IPS DF 4.7 (cell line): ENCODE results near the gene MTRF1.
"Not testable (repeated sequence)": the region's sequence is repeated elsewhere in the genome, so short reads cannot be mapped to it uniquely, and the experiment has no call there.

ENCODE experiments used
- DNase-seq: peaks from one replicate; pipeline ENCODE4 v3.0.0-alpha.2; 2013; ENCODE audit warnings: low spot score; ENCODE audit errors: extremely low read depth

Gene MTRF1

GRCh38 chr13:41279156-41279555 is 15.8 kb upstream of the MTRF1 start:
- not testable (repeated sequence) for DNase-seq

GRCh38 chr13:41276824-41277223 is 13.4 kb upstream of the MTRF1 start:
- no peak for DNase-seq

- no peak for DNase-seq
These were observed 11.5 kb upstream of the MTRF1 start for GRCh38 chr13:41274881-41275280.

- no peak for DNase-seq
These were observed 10.6 kb upstream of the MTRF1 start for GRCh38 chr13:41273831-41274441.

- DNase-seq: no peak
These were observed 8.3 kb upstream of the MTRF1 start for GRCh38 chr13:41271456-41272285.

- no peak for DNase-seq
These were observed 5.4 kb upstream of the MTRF1 start for GRCh38 chr13:41268764-41269163.

- no peak for DNase-seq
These were observed 3.7 kb upstream of the MTRF1 start for GRCh38 chr13:41267106-41267505.

GRCh38 chr13:41259875-41260501 is 3.4 kb downstream of the MTRF1 start:
- no peak for DNase-seq

GRCh38 chr13:41257535-41257934 is 5.8 kb downstream of the MTRF1 start:
- no peak for DNase-seq

- no peak for DNase-seq
These were observed 8.5 kb downstream of the MTRF1 start for GRCh38 chr13:41254902-41255301.

- no peak for DNase-seq
These were observed 12.4 kb downstream of the MTRF1 start for GRCh38 chr13:41250993-41251392.

- no peak for DNase-seq
These were observed 16.3 kb downstream of the MTRF1 start for GRCh38 chr13:41246969-41247680.

GRCh38 chr13:41244556-41244955 is 18.8 kb downstream of the MTRF1 start:
- DNase-seq: no peak

- DNase-seq: no peak
These were observed 21.8 kb downstream of the MTRF1 start for GRCh38 chr13:41241626-41242025.

- DNase-seq: no peak
These were observed 27.0 kb downstream of the MTRF1 start for GRCh38 chr13:41236369-41236768.

GRCh38 chr13:41232578-41233480 is 30.5 kb downstream of the MTRF1 start:
- no peak for DNase-seq

- no peak for DNase-seq
These were observed 31.6 kb downstream of the MTRF1 start for GRCh38 chr13:41231786-41232185.

- DNase-seq: no peak
These were observed 32.2 kb downstream of the MTRF1 start for GRCh38 chr13:41231025-41231677.

- DNase-seq: no peak
These were observed 34.0 kb downstream of the MTRF1 start for GRCh38 chr13:41229356-41229755.
